Endothelial cell of umbilical vein (primary cell): ENCODE measurements around the gene FSIP1. TPM values are rescaled to one million over a fixed set of nuclear protein-coding genes. Genes with fewer than 3 reads are reported as not detected.

Source experiments
- BruUV-seq: library from RNA; stranded (reverse); fragments of 400-500 nt; replicated peaks from 2 replicates; lab custom pipeline; 2021; lab: Mats Ljungman, UMichigan
- CTCF ChIA-PET: fragments of 300-600, 350-600 bp; sonication (Branson Sonifier 250); formaldehyde crosslinking; loops from one replicate; lab custom pipeline; 2021; ENCODE audit warnings: antibody characterized with exemption, inconsistent platforms; lab: Charles Lee
- POLR2A ChIA-PET: fragments of 300-600, 350-600 bp; sonication (Branson Sonifier 250); formaldehyde crosslinking; loops from one replicate; lab custom pipeline; 2021; ENCODE audit warnings: antibody characterized with exemption, inconsistent platforms; lab: Charles Lee
- DNase-seq: peaks from one replicate; pipeline ENCODE4 v3.0.0-alpha.2; 2011; ENCODE audit warnings: low read depth, low spot score
- FAIRE-seq: peaks from 2 replicates; lab custom pipeline; 2011; peaks lifted over from hg19 to GRCh38; lab: Jason Lieb, UNC
- H2AFZ ChIP-seq: 2 replicates; pipeline ENCODE4 v1.6.0; 2012; ENCODE audit warnings: low read depth, low read length, control low read depth, inconsistent platforms
- H3K27ac ChIP-seq: 2 replicates; pipeline ENCODE4 v1.5.1; 2011; ENCODE audit warnings: low read depth, mild to moderate bottlenecking, control low read depth, low read length, moderate library complexity; ENCODE audit not compliant: insufficient read depth
- H3K27me3 ChIP-seq, 2 experiments: 2 replicates each; pipeline versions ENCODE4 v1.6.0 to v1.6.1; 2011; ENCODE audit warnings: low read length in 2 of 2, mixed read lengths in 1 of 2; ENCODE audit not compliant: control insufficient read depth in 2 of 2, insufficient read depth in 2 of 2
- H3K36me3 ChIP-seq, 2 experiments: 2 replicates in 1 of 2; 3 replicates in 1 of 2; pipeline ENCODE4 v1.5.1; 2011; ENCODE audit warnings: low read length in 2 of 2, mild to moderate bottlenecking in 1 of 2, moderate library complexity in 1 of 2; ENCODE audit not compliant: control insufficient read depth in 2 of 2, insufficient read depth in 2 of 2; ENCODE audit errors: extremely low read depth in 1 of 2
- H3K4me1 ChIP-seq: 3 replicates; pipeline ENCODE4 v1.5.1; 2011; ENCODE audit warnings: mild to moderate bottlenecking, low read length; ENCODE audit not compliant: control insufficient read depth, insufficient read depth; ENCODE audit errors: extremely low read depth
- H3K4me2 ChIP-seq: 2 replicates; pipeline ENCODE4 v1.6.1; 2011; ENCODE audit warnings: low read length, control low read depth, mixed read lengths; ENCODE audit not compliant: insufficient read depth
- H3K4me3 ChIP-seq, 3 experiments: fragments of 200-600 bp in 1 of 3; sonication (generic), shearing (Covaris generic) in 1 of 3; replicated peaks in 1 of 3; 2 replicates each; pipeline ENCODE4 v1.5.1; 2011 to 2016; ENCODE audit warnings: control low read depth in 3 of 3, low read length in 3 of 3, mild to moderate bottlenecking in 2 of 3, inconsistent platforms in 1 of 3, low read depth in 1 of 3, moderate library complexity in 1 of 3; ENCODE audit not compliant: insufficient read depth in 1 of 3
- H3K79me2 ChIP-seq: 2 replicates; pipeline ENCODE4 v1.6.0; 2012; ENCODE audit warnings: low read length, inconsistent platforms; ENCODE audit not compliant: control insufficient read depth, insufficient read depth
- H3K9ac ChIP-seq: replicated peaks from 2 replicates; pipeline ENCODE3; 2011; ENCODE audit warnings: low read length, control low read depth; ENCODE audit not compliant: insufficient read depth; ENCODE audit errors: extremely low read depth
- H3K9me1 ChIP-seq: replicated peaks from 3 replicates; pipeline ENCODE4 v1.6.0; 2011; ENCODE audit warnings: mild to moderate bottlenecking, low read length; ENCODE audit not compliant: control insufficient read depth, insufficient read depth; ENCODE audit errors: extremely low read depth
- H3K9me3 ChIP-seq: replicated peaks from 2 replicates; pipeline ENCODE4 v1.5.1; 2012; ENCODE audit warnings: low read length, inconsistent platforms; ENCODE audit not compliant: control insufficient read depth, insufficient read depth
- H4K20me1 ChIP-seq: replicated peaks from 2 replicates; pipeline ENCODE3; 2011; ENCODE audit warnings: mild to moderate bottlenecking, low read length; ENCODE audit not compliant: control insufficient read depth, insufficient read depth; ENCODE audit errors: extremely low read depth
- CTCF ChIP-seq, 2 donors: IDR thresholded peaks; 1 replicate in 1 of 2; 2 replicates in 1 of 2; pipeline ENCODE4 v1.5.1; 2011; ENCODE audit warnings: low read length in 2 of 2, mild to moderate bottlenecking in 2 of 2, moderate library complexity in 2 of 2, control low read depth in 1 of 2, inconsistent platforms in 1 of 2, low read depth in 1 of 2; ENCODE audit not compliant: insufficient read depth in 1 of 2; ENCODE audit errors: extremely low read depth in 1 of 2
- EZH2 ChIP-seq: IDR thresholded peaks from 2 replicates; pipeline ENCODE4 v1.6.1; 2012; ENCODE audit warnings: borderline replicate concordance, low read depth, mild to moderate bottlenecking, moderate library complexity, low read length, inconsistent platforms; ENCODE audit not compliant: severe bottlenecking
- FOS ChIP-seq: IDR thresholded peaks from 2 replicates; pipeline ENCODE4 v1.6.1; 2011; ENCODE audit warnings: mild to moderate bottlenecking, low read length, moderate library complexity, borderline replicate concordance; ENCODE audit not compliant: insufficient read depth
- GATA2 ChIP-seq: IDR thresholded peaks from 2 replicates; pipeline ENCODE4 v1.7.0; 2011; ENCODE audit warnings: low read depth, mild to moderate bottlenecking, moderate library complexity, mixed read lengths, low read length; ENCODE audit not compliant: insufficient read length, insufficient read depth
- JUN ChIP-seq: IDR thresholded peaks from 2 replicates; pipeline ENCODE4 v1.6.1; 2011; ENCODE audit warnings: borderline replicate concordance, low read depth; ENCODE audit not compliant: insufficient read length, insufficient read depth
- MAX ChIP-seq: IDR thresholded peaks from 2 replicates; pipeline ENCODE4 v1.6.1; 2011; ENCODE audit not compliant: insufficient read depth, insufficient read length
- MYC ChIP-seq: IDR thresholded peaks from one replicate; pipeline ENCODE4 v1.6.1; 2011; ENCODE audit warnings: mild to moderate bottlenecking, low read depth, low read length
- POLR2A ChIP-seq: IDR thresholded peaks from 2 replicates; pipeline ENCODE4 v1.6.1; 2012; ENCODE audit warnings: low read depth, mild to moderate bottlenecking, control low read depth, low read length
- POLR2AphosphoS5 ChIP-seq: IDR thresholded peaks from 2 replicates; pipeline ENCODE4 v1.6.1; 2012; ENCODE audit warnings: low read depth, mild to moderate bottlenecking, control low read depth, low read length, moderate library complexity; ENCODE audit not compliant: insufficient read depth
- dilution Hi-C: fragments of 300-500 bp; cut with MboI; formaldehyde crosslinking; loops from one replicate; pipeline ENCODE4 v1.15.0; 2019; ENCODE audit warnings: low sequenced_read_pairs; ENCODE audit not compliant: extremely low pct_ligation_motif_present
- intact Hi-C: fragments of 100-400 bp; cut with micrococcal nuclease; formaldehyde crosslinking; loops from one replicate; pipeline ENCODE4 v1.10.0; 2022
- polyA plus RNA-seq, 4 experiments: library from polyadenylated mRNA; depleted of rRNA in 3 of 4; stranded (reverse) in 3 of 4; unstranded in 1 of 4; fragments of >200 nt; gene quantifications; 2 replicates each; pipeline versions ENCODE4 v1.2.1 to v1.2.3, GENCODE V29; 2011 to 2012; ENCODE audit warnings: missing spikeins in 1 of 4
- total RNA-seq: library from RNA; stranded (reverse); gene quantifications from 2 replicates; pipeline ENCODE4 v1.2.3, GENCODE V29; 2021

The FSIP1 gene
- total and polyA plus RNA-seq, 2 donors (not counting 3 experiments of a cell fraction or from before 2014, with no cell fraction given), result 0.23 to 1.1 TPM

GRCh38 chr15:39669661-39670060, 113.0 kb downstream of the FSIP1 start:
- H3K36me3 ChIP-seq, result no peaks in the 10 kb centered on the region
- dilution Hi-C loops (no loop called here), intact Hi-C loops (no loop called here)
- H3K4me3 ChIP-seq, result no peak overlapping the region
- CTCF ChIA-PET, result interaction anchor here (1.3 to 1.8 kb wide), 4 partner anchors 9 to 87 kb away, joined by 3 to 5 read pairs (median 4); no protein-coding TSS in a partner anchor
- TF ChIP-seq GATA2, result no peak
- no peak for TF ChIP-seq POLR2AphosphoS5
- TF ChIP-seq MAX, result no peak
- no peak for TF ChIP-seq FOS
- no peak for TF ChIP-seq EZH2
- TF ChIP-seq CTCF (IDR thresholded peaks at IDR 0.05; ENCODE audit: extremely low read depth in 1 of 2, insufficient read depth in 1 of 2, low read depth in 1 of 2, low read length in 2 of 2), result no peak
- TF ChIP-seq JUN, result no peak
- TF ChIP-seq MYC, result no peak
- TF ChIP-seq POLR2A, result no peak
- no peaks in the 10 kb centered on the region for H3K79me2 ChIP-seq
- H3K4me1 ChIP-seq, result peaks cover 17% of the 10 kb centered on the region
- H3K27me3 ChIP-seq, result no peaks in the 10 kb centered on the region
- no peak overlapping the region for H3K27ac ChIP-seq
- H3K9me3 ChIP-seq, result no peaks in the 10 kb centered on the region
- H3K4me2 ChIP-seq, result no peak overlapping the region
- H2AFZ ChIP-seq, result no peak overlapping the region
- no peaks in the 10 kb centered on the region for H4K20me1 ChIP-seq
- H3K9me1 ChIP-seq, result no peaks in the 10 kb centered on the region
- DNase-seq, result no peak
- BruUV-seq, result no TSS peak
- POLR2A ChIA-PET, result no interaction called here
- no peak for FAIRE-seq
- no peak overlapping the region for H3K9ac ChIP-seq
